ENCODE results near the gene SLC39A11. TPM values are rescaled to one million over a fixed set of nuclear protein-coding genes. Genes with fewer than 3 reads are reported as not detected.

SLC39A11 gene
- total RNA-seq, 2 experiments from 2014 or later: 9.7 to 12.2 TPM

DNA sequence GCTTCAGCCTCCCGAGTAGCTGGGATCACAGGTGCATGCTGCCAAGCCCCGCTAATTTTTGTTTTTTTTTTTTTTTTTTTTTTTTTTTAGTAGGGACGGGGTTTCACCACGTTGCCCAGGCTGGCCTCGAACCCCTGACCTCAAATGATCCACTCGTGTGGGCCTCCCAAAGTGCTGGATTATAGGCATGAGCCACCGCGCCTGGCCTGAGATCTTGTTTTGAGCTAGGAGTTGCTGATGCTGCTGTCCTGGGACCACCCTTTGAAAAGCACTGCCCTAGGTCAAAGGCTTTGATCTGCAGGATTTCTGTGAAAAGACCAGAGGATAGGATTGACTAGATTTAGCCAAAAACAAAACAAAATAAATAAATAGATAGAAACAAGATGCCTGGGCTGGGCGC is 798 bp upstream of the SLC39A11 start:
- no peak overlapping the region for H3K27ac ChIP-seq (ENCODE audit: low read depth in 1 of 2, low read length in 2 of 2)
- peak overlapping the region; percentile 77 for H3K4me3 ChIP-seq (ENCODE audit: low read length)
- DNase-seq (no peak), ATAC-seq (ENCODE audit: poor library complexity) (no peak)
- ChIA-PET CTCF (no interaction called here), POLR2A (no interaction called here)
- no peaks in the 10 kb centered on the region for H3K27me3 Mint-ChIP-seq
- no peak overlapping the region for H3K27ac Mint-ChIP-seq
- peaks cover 36% of the 10 kb centered on the region for H3K4me1 Mint-ChIP-seq (ENCODE audit: low read depth)
- no peaks in the 10 kb centered on the region for H3K9me3 Mint-ChIP-seq
- peaks cover 3% of the 10 kb centered on the region for H3K36me3 ChIP-seq (ENCODE audit: insufficient read depth, low read length)
- H3K4me1 ChIP-seq (ENCODE audit: insufficient read depth, low read length): peaks cover 24% of the 10 kb centered on the region
- H3K9me3 ChIP-seq (ENCODE audit: control insufficient read depth in 1 of 2, insufficient read depth in 1 of 2, low read length in 2 of 2): no peaks in the 10 kb centered on the region
- peak overlapping the region; percentile 91 for H3K4me3 Mint-ChIP-seq
- intact Hi-C loops (cut with DNase I, micrococcal nuclease): loop anchor here in 1 of 2 experiments (2.0 kb wide), 2 partner anchors 100 to 140 kb away; partner anchors contain the start of gene COG1
- H3K36me3 Mint-ChIP-seq (ENCODE audit: low read depth): peaks cover 10% of the 10 kb centered on the region
- TF ChIP-seq, protein P1, sequence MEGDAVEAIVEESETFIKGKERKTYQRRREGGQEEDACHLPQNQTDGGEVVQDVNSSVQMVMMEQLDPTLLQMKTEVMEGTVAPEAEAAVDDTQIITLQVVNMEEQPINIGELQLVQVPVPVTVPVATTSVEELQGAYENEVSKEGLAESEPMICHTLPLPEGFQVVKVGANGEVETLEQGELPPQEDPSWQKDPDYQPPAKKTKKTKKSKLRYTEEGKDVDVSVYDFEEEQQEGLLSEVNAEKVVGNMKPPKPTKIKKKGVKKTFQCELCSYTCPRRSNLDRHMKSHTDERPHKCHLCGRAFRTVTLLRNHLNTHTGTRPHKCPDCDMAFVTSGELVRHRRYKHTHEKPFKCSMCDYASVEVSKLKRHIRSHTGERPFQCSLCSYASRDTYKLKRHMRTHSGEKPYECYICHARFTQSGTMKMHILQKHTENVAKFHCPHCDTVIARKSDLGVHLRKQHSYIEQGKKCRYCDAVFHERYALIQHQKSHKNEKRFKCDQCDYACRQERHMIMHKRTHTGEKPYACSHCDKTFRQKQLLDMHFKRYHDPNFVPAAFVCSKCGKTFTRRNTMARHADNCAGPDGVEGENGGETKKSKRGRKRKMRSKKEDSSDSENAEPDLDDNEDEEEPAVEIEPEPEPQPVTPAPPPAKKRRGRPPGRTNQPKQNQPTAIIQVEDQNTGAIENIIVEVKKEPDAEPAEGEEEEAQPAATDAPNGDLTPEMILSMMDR (IDR thresholded peaks at IDR 0.05): no peak
- H3K27me3 ChIP-seq (ENCODE audit: control insufficient read depth in 1 of 2, insufficient read depth in 2 of 2, low read length in 2 of 2): peaks cover 0 to 4% of the 10 kb centered on the region in 2 experiments

DNA sequence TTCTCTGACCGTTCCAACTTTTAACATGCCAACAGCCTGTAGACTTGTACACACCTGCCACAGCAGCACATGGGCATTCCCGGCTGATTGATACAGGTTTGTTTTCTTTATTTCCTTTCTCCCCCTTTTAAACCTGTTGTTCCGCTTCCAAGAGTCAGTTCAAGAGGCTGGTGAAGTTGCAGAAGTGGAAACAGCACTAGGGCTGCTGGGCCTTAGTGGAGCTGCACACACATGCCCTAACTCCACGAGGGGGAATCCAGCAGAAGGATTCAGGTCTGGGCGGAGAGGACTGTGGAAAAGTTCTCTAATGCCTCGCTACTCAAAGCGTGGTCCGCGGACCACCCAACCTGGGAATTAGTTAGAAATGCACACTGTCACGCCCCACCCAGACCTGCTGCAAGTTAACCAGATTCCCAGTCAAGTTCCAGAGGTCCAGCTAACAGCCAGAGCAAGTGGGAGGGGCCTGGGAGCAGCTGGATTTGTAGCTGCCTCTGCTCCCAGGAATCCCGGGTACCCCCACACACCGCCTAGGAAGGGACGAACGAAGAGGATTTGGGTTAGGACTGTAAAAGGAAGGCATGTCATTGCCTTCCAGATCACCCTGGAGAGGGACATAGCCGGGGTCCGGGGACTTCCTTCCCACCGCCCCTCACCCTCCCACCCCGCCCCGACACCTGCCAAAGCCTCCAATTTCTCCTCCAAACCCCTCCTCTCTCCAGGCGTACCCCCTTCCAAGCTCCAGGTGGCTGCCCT is 542 bp downstream of the SLC39A11 start:
- Mint-ChIP-seq H3K4me3 (peak overlapping the region; percentile 91), H3K27me3 (no peaks in the 10 kb centered on the region), H3K27ac (peak overlapping the region; percentile 80), H3K9me3 (no peaks in the 10 kb centered on the region), H3K36me3 (ENCODE audit: low read depth) (peaks cover 24% of the 10 kb centered on the region), H3K4me1 (ENCODE audit: low read depth) (peaks cover 43% of the 10 kb centered on the region)
- Histone ChIP-seq H3K27me3 (ENCODE audit: control insufficient read depth in 1 of 2, insufficient read depth in 2 of 2, low read length in 2 of 2) (peaks cover 0 to 4% of the 10 kb centered on the region in 2 experiments), H3K4me1 (ENCODE audit: insufficient read depth, low read length) (peaks cover 24% of the 10 kb centered on the region), H3K27ac (ENCODE audit: low read depth in 1 of 2, low read length in 2 of 2) (peak overlapping the region in 1 of 2 donors; percentile 18), H3K9me3 (ENCODE audit: control insufficient read depth in 1 of 2, insufficient read depth in 1 of 2, low read length in 2 of 2) (no peaks in the 10 kb centered on the region), H3K4me3 (ENCODE audit: low read length) (peak overlapping the region; percentile 77), H3K36me3 (ENCODE audit: insufficient read depth, low read length) (peaks cover 15% of the 10 kb centered on the region)
- ATAC-seq (ENCODE audit: poor library complexity) (no peak), DNase-seq (peak in 2 of 14 experiments; percentile 19 to 24)
- ChIA-PET CTCF (interaction anchor here (1.3 kb wide), 1 partner anchor 100 kb away, joined by 3 read pairs; no protein-coding TSS in a partner anchor), POLR2A (interaction anchor here (1.0 kb wide), 1 partner anchor 140 kb away, joined by 3 read pairs; no protein-coding TSS in a partner anchor)
- intact Hi-C loops (cut with DNase I, micrococcal nuclease): loop anchor here in 1 of 2 experiments (2.0 kb wide), 2 partner anchors 101 to 141 kb away; partner anchors contain the start of gene COG1
- TF ChIP-seq, protein P1 (IDR thresholded peaks at IDR 0.05): no peak

DNA sequence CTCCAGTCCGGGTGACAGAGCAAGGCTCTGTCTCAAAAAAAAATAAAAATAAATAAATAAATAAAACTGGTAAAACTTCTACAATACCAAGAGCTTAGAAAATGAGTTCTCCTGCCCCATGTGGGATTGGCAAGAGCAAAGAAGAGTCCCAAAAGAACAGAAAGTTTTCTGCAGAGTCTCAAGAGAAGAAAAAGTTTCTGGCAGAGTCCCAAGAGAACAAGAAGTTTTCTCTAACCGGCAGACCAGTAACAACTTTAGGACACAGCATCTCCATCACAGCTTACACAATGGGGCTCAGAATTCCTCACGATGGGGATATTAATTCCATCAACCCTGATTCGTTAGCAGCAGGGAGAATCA is 1.1 kb downstream of the SLC39A11 start:
- Mint-ChIP-seq H3K27ac (peak overlapping the region; percentile 80), H3K9me3 (no peaks in the 10 kb centered on the region), H3K27me3 (no peaks in the 10 kb centered on the region), H3K4me1 (ENCODE audit: low read depth) (peaks cover 43% of the 10 kb centered on the region), H3K4me3 (peak overlapping the region; percentile 91), H3K36me3 (ENCODE audit: low read depth) (peaks cover 27% of the 10 kb centered on the region)
- Histone ChIP-seq H3K36me3 (ENCODE audit: insufficient read depth, low read length) (peaks cover 16% of the 10 kb centered on the region), H3K27ac (ENCODE audit: low read depth in 1 of 2, low read length in 2 of 2) (no peak overlapping the region), H3K9me3 (ENCODE audit: control insufficient read depth in 1 of 2, insufficient read depth in 1 of 2, low read length in 2 of 2) (no peaks in the 10 kb centered on the region), H3K27me3 (ENCODE audit: control insufficient read depth in 1 of 2, insufficient read depth in 2 of 2, low read length in 2 of 2) (peaks cover 0 to 4% of the 10 kb centered on the region in 2 experiments), H3K4me1 (ENCODE audit: insufficient read depth, low read length) (peaks cover 24% of the 10 kb centered on the region), H3K4me3 (ENCODE audit: low read length) (peak overlapping the region; percentile 77)
- TF ChIP-seq, protein P1 (IDR thresholded peaks at IDR 0.05): no peak
- intact Hi-C loops (cut with DNase I, micrococcal nuclease): no loop called here
- no peak for ATAC-seq (ENCODE audit: poor library complexity)
- POLR2A ChIA-PET: interaction anchor here (1.0 kb wide), 1 partner anchor 140 kb away, joined by 3 read pairs; no protein-coding TSS in a partner anchor
- CTCF ChIA-PET: interaction anchor here (1.3 kb wide), 1 partner anchor 100 kb away, joined by 3 read pairs; no protein-coding TSS in a partner anchor
- no peak for DNase-seq
